ENCODE results near the gene USP31.

USP31 gene

GRCh38 chr16:23132775-23133463, 16.3 kb downstream of the USP31 start:
- DNase-seq (ENCODE audit: low read depth in 1 of 2, low spot score in 1 of 2), result no peak

DNA sequence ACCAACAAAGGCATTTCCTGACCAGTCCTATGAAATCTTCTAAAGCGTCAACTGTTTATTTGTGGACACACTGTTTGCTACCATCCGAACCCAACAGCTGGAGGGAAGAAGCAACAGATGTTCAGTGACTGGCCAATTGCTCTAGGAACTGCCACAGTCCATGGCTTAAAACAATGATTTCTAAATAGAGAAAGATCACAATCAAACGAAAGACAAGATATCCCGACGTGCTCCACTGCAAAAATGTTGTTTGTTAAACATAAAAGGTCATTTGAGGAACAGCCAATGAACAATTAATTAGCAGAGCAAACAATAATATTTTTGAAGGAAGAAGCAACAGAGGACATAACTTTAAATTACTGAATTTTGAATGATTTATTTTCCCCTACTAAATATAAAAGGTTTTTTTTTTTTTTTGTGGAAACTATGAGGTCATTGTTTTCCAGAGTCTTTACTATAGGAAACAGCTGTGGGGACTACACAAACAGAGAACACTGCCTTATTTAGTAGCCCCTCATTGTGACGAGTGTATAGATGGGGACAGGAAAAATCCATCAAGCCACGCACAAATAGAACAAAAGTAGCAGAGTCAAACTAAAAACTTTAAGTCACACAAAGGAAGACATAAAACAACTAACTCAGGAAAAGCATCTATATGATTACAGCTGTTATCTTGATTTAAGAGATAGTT, 17.2 kb downstream of the USP31 start:
- DNase-seq (ENCODE audit: low read depth in 1 of 2, low spot score in 1 of 2), result no peak

GRCh38 chr16:23131436-23131835, 17.8 kb downstream of the USP31 start:
- no peak for DNase-seq (ENCODE audit: low read depth in 1 of 2, low spot score in 1 of 2)

DNA sequence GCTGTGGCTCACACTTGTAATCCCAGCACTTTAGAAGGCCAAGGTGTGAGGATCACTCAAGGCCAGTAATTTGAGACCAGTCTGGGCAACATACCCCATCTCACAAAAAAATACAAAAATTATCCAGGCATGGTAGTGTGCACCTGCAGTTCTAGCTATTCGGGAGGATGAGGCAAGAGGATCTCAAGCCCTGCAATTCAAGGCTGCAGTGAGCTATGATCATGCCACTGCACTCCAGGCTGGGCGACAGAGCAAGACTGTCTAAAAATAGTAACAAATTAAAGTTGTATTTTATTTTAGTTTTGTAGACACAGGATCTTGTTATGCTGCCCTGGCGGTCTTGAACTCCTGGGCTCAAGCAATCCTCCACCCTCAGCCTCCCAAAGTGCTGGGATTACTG, 18.2 kb downstream of the USP31 start:
- DNase-seq (ENCODE audit: low read depth in 1 of 2, low spot score in 1 of 2), result no peak

DNA sequence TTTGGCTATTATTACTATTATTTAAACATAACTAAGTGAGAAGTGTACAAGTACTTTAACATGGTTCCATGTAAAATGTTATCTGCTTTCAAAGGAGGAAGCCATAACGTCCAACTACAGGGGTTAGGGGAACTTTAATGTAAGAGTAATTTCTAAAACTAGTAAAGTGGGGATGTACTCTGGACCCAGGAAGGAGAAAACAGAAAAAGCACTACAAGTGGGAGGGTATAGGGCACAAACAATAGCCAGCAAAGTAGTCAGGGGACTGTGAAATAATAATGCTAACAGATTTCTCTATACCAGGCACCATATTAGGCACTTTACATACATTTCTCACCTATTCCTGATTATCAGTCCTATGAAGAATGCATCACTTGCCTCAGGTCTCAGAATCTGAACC, 19.6 kb downstream of the USP31 start:
- no peak for DNase-seq (ENCODE audit: low read depth in 1 of 2, low spot score in 1 of 2)

- no peak for DNase-seq (ENCODE audit: low read depth in 1 of 2, low spot score in 1 of 2)
These were observed 21.2 kb downstream of the USP31 start for GRCh38 chr16:23128056-23128455.

GRCh38 chr16:23125277-23125676, 24.0 kb downstream of the USP31 start:
- no peak for DNase-seq (ENCODE audit: low read depth in 1 of 2, low spot score in 1 of 2)

DNA sequence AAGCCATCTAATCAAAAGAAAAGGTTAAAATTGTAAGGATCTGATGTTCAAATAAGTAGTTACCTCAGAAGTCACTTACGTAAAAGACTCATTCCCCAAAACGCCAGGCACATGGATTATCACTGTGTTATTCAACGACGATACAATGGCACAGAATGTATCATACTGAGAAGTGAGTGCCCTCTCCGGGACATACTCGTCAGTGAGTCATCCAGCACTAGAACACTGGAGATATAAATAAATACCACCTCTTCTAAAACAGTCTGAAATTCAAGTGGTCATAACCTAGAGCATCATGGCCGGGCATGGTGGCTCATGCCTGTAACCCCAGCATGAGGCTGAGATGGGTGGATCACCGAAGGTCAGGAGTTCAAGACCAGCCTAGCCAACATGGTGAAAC, 24.9 kb downstream of the USP31 start:
- DNase-seq (ENCODE audit: low read depth in 1 of 2, low spot score in 1 of 2), result no peak

- no peak for DNase-seq (ENCODE audit: low read depth in 1 of 2, low spot score in 1 of 2)
These were observed 27.1 kb downstream of the USP31 start for GRCh38 chr16:23122144-23122543.

- DNase-seq (ENCODE audit: low read depth in 1 of 2, low spot score in 1 of 2), result no peak
These were observed 28.2 kb downstream of the USP31 start for GRCh38 chr16:23121024-23121423.

- no peak for DNase-seq (ENCODE audit: low read depth in 1 of 2, low spot score in 1 of 2)
These were observed 28.7 kb downstream of the USP31 start for GRCh38 chr16:23120562-23120961.

DNA sequence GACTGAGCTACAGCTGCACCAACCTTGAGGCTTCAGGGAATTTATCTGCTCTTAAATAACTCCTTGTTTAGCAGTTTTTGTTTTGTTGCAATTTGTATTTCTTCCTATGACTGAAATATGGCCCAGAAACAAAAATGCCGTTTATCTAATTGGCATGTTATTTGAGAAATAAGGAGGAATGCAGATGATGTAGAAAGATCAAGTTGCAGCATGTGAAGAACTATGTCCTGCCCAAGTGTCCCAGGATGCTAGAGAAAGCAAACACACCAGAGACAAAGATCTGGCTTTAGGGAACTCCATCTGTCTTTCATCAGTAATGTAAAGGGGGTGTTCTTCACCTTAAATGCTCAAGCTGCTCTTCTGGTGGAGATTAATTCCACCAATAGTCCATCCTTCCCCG, 29.7 kb downstream of the USP31 start:
- no peak for DNase-seq (ENCODE audit: low read depth in 1 of 2, low spot score in 1 of 2)

- no peak for DNase-seq (ENCODE audit: low read depth in 1 of 2, low spot score in 1 of 2)
These were observed 34.9 kb downstream of the USP31 start for GRCh38 chr16:23114131-23114904.

GRCh38 chr16:23113185-23113584, 36.1 kb downstream of the USP31 start:
- DNase-seq (ENCODE audit: low read depth in 1 of 2, low spot score in 1 of 2), result no peak

DNA sequence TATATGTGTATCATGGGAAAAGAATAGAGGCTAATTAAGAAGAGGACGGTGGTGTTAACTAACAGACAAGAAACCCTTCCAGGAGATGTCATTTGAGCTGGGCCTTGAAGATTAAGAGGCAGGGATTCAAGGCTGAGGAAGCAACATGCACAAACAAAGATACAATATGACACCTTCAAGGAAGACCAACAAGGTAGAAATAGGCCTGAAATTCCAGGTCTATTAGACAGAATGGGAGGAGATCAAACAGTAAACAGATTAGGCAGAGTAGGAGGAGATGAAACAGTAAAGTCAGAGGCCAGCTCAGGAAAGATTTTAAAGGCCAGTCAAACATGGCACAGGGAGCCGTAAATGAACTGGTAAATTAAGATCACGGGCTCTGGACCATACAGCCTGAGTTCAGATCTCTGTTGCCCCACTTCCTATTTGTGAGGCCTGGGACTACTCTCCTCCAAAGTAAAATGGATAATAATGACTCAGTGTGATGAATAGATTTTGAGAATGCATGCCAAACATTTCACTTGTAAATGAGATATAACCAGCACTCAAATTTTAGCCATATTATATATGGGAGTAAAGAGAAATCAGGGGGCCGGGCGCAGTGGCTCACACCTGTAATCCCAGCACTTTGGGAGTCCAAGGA, 38.9 kb downstream of the USP31 start:
- DNase-seq (ENCODE audit: low read depth in 1 of 2, low spot score in 1 of 2), result no peak

DNA sequence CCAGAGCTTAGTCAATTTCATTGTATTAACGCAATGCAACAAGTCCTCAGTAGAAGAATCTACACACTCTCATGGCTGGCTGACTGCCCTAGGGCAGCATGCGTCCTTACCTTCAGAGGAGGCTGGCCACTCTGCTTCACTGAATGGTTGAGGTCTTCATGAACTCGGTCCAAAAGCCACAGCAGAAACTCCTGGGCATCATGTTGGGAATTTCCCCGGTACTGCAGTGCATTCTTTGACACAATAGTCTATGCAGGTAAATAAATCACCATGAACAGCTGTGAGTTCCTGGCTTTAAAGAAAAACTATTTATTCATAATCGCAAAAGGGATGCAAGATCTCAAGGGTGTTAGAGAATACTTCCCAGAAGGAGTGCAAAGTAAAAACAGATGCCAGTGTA, 41.3 kb downstream of the USP31 start:
- no peak for DNase-seq (ENCODE audit: low read depth in 1 of 2, low spot score in 1 of 2)

DNA sequence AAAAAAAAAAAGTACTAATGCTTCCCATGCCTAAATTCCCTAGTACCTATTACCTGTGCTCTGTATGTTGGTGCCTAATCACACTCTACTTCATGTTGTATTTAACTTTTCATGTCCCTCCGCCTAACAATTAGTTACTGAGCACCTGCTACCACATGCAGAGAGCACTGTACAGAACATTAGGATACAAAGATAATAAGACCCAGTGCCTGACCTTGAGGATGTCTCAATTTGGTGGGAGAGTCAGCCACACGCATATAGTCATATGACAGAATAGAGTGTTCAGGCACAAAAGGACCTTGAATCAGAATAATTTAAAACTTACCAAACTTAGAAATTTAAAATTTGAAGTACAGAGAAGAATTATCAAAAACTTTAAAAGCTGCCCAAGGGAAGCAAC, 42.1 kb downstream of the USP31 start:
- DNase-seq (ENCODE audit: low read depth in 1 of 2, low spot score in 1 of 2), result no peak

DNA sequence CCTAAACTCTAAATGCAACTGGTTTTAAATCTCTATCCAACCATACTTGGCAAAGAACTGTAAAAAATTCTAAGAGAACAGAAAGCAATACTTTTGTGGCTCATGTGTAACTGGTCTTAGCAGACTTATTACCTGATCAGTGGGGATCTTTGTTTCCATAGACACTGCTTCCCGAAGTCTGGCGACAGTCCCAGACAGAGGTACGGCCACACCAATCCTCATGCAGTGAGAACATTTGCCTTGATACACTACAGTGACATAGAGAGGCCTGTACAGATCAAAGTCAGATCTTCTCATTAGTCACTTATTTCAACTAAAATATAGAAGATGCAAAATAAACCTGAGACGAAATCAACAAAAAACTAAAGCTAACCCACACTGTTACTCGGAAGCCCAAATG, 43.9 kb downstream of the USP31 start:
- DNase-seq (ENCODE audit: low read depth in 1 of 2, low spot score in 1 of 2), result no peak

GRCh38 chr16:23104032-23104955, 45.0 kb downstream of the USP31 start:
- DNase-seq (ENCODE audit: low read depth in 1 of 2, low spot score in 1 of 2), result no peak

- DNase-seq (ENCODE audit: low read depth in 1 of 2, low spot score in 1 of 2), result no peak
These were observed 45.6 kb downstream of the USP31 start for GRCh38 chr16:23103603-23104002.

Measured in stimulated activated CD4-positive, alpha-beta T cell treated with anti-CD3 and anti-CD28 coated beads, Interleukin-15, amount 100 ng/mL, for 1 hour (primary cell).